Cardiac fibroblast (primary cell): ENCODE results near the gene DCD.
A peak's percentile ranks its signal among the peaks of the same experiment; 100 is the strongest.
"Not testable (repeated sequence)": the region's sequence is repeated elsewhere in the genome, so short reads cannot be mapped to it uniquely, and the experiment has no call there.

ENCODE experiments used
- DNase-seq, 2 donors: peaks; one replicate each; pipeline versions ENCODE4 v3.0.0 to v3.0.0-alpha.2; 2010; ENCODE audit warnings: low read depth in 2 of 2
- H3K4me3 ChIP-seq, 2 donors: replicated peaks in 1 of 2; 1 replicate in 1 of 2; 2 replicates in 1 of 2; pipeline ENCODE4 v1.5.1; 2011; ENCODE audit warnings: low read depth in 2 of 2, low read length in 2 of 2, mild to moderate bottlenecking in 2 of 2, moderate library complexity in 1 of 2
- CTCF ChIP-seq: IDR thresholded peaks from one replicate; pipeline ENCODE4 v1.5.1; 2011; ENCODE audit warnings: low read depth, mild to moderate bottlenecking, low read length, inconsistent platforms

Gene DCD

GRCh38 chr12:54666008-54666407 lies 17.8 kb upstream of the DCD start:
- H3K4me3 ChIP-seq = no peak overlapping the region
- TF ChIP-seq CTCF = no peak
- DNase-seq = no peak

GRCh38 chr12:54665022-54665635 lies 17.0 kb upstream of the DCD start:
- not testable (repeated sequence) for H3K4me3 ChIP-seq

GRCh38 chr12:54663603-54664002 lies 15.4 kb upstream of the DCD start:
- DNase-seq = no peak
- no peak for TF ChIP-seq CTCF
- no peak overlapping the region for H3K4me3 ChIP-seq

More at GRCh38 chr12:54665022-54665635, 17.0 kb upstream of the DCD start:
- DNase-seq = not testable (repeated sequence)

GRCh38 chr12:54662026-54662425 lies 13.9 kb upstream of the DCD start:
- no peak for DNase-seq
- no peak for TF ChIP-seq CTCF
- no peak overlapping the region for H3K4me3 ChIP-seq

GRCh38 chr12:54661048-54661447 lies 12.9 kb upstream of the DCD start:
- no peak for DNase-seq
- TF ChIP-seq CTCF = no peak
- H3K4me3 ChIP-seq = no peak overlapping the region

- no peak overlapping the region for H3K4me3 ChIP-seq
- no peak for TF ChIP-seq CTCF
- DNase-seq = no peak
Measured at GRCh38 chr12:54660320-54660962, 12.3 kb upstream of the DCD start.

- peak; percentile 65 for TF ChIP-seq CTCF
- H3K4me3 ChIP-seq = no peak overlapping the region
- DNase-seq = peak; percentile 35 to 57
Measured at GRCh38 chr12:54658306-54659264, 10.4 kb upstream of the DCD start.
